T1000 (cell line): Measurements from ENCODE around the gene PPP1R3G.

ENCODE experiments used
- DNase-seq: peaks from one replicate; lab custom pipeline; 2025; ENCODE audit warnings: mixed read lengths; lab: John Stamatoyannopoulos, UW

The PPP1R3G gene

DNA sequence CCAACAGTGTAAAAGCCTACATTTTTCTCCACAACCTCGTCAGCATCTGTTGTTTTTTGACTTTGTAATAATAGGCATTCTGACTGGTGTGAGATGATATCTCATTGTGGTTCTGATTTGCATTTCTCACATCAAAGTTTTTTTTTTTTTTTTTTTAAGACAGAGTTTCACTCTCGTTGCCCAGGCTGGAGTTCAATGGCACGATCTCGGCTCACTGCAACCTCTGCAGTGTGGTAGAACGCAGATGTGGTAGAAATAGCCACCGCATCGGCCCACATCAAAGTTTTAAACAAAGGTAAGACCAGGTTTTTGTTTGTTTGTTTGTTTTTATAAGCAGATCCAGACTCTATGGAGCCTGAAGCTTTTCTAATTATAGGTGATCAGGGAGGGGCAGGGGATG lies 12.7 kb upstream of the PPP1R3G start:
- DNase-seq: no peak

DNA sequence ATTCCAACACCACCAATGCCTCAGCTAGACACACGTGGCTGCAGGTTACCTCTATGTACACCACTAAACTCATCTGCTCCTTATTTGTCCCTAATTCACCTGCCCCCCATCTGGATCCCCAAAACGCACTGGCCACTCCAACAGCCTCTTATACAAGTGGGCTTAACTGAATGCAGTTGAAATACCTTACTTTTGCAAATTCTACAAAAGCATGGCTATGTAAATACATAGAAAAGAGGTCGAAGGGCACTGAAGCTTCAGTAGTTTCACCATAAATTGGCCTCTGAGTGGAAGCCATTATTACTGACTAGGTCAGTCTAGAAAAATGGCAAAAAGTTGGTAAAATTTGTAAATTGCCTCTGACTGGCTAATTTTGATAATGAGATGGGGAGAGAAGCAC lies 11.1 kb upstream of the PPP1R3G start:
- no peak for DNase-seq

DNA sequence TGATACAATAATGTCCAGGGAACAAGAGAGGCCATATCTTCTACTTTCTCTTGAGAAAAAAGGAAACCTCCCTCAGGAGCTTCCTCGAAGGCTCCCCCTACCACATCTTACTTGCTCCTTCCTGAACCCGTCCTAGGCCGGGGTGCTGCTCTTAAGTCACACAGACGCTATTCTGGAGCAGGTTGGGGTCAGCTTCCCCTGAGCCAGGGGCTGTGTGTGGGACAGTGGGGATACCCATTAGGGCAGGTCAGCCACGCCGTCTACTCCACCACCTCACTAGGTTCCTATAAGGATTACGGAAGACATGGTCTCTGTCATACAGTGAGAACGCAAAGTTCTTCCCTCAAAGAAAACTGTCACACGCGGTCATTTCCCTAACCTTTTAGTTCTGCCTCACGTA lies 8.2 kb upstream of the PPP1R3G start:
- no peak for DNase-seq

DNA sequence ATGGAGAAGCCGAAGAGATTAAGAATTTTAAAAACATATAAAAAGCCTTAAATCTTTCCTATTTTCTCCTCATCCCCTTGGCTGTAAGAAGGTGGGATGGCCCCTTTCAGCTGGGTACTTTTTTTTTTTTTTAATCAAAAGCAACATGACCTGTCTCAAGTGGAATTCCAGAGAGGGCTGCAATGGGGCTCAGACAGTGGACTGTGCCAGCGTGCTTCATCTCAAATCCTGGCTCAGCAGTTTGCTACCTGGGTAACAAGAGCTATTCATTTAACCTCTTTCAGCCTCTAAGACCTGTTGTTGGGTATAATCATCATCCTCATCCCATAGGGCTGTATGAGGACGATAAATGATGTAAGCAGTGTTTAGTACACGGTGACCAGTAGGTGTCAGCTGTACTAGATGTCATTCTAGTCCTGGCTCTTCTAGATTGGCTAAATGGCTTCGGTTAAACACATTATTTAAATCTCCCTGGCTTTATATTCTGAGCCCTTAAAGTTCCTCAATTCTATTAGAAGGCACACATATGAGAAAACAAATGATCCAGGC lies 6.9 kb upstream of the PPP1R3G start:
- DNase-seq: no peak

DNA sequence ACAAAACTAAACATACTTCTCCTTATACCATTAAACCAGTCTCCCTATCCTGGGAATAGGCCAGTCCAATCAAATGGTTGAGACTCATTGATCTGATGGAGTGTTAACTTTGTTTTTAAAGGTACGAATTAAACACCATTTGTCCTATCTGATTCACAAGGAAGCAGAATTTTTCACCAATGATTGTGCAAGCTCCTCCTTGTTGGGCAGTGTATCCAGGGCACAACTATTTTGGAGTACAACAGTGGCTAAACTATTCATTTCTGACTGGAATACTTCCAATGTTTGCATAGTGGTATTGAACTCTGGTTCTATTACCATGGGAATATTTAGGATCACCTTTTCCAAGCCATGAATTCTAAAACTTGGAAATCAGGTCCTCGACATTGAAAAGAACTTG lies 5.4 kb upstream of the PPP1R3G start:
- DNase-seq: no peak

DNA sequence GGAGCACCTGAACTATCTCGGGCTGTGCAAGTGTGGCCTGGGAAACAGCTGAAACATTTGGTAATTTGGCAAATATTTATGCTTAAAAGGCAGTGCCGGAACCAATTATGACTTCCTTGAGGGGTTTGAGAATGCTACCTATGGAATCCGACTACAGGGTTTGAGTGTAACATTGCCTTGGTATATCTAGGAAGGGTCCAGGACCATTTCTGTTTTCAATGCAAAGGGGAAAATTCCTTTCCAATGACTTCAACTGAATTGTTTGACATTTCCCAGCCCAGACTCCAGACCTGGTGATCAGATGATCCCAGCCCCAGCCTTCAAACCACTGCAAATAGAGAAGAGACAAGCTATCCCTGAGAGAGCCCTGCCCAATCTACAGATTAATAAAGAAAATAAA lies 4.6 kb upstream of the PPP1R3G start:
- no peak for DNase-seq

DNA sequence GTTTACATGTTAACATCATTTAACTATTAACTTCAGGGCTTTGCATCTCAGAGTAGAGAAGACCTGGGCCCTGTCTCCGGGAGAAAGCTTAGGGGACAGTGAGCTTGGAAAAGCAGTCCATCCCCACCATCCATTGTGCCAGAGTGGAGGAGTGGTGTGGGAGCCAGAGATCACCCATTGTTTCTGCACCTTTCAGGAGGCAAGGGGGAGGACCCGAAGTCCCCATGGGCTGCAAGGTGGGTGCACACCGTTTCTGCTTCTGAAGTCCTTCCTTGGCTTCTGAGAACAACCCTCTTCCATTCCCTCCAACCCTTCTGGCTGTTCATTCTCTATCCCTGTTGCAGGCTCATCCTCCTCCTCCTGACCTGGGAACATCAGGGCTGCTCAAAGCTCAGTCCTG lies 4.0 kb upstream of the PPP1R3G start:
- no peak for DNase-seq

DNA sequence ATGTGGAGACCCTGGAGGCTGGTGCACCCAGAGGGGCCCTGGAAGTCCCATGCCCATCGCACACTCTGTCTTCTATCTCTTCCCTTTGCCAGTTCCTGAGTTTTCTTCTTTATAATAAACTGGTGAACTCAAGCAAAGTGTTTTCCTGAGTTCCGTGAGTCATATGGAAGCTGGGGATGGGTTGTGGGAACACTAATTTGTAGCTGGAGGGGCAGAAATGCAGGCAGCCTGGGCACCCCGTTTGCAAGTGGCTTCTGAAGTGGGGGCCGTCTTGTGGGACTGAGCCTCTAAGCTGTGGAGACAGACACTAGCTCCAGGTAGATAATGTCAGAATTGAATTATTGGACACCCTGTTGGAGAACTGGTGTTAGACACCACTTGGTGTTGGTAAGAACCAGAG lies 3.2 kb upstream of the PPP1R3G start:
- no peak for DNase-seq

DNA sequence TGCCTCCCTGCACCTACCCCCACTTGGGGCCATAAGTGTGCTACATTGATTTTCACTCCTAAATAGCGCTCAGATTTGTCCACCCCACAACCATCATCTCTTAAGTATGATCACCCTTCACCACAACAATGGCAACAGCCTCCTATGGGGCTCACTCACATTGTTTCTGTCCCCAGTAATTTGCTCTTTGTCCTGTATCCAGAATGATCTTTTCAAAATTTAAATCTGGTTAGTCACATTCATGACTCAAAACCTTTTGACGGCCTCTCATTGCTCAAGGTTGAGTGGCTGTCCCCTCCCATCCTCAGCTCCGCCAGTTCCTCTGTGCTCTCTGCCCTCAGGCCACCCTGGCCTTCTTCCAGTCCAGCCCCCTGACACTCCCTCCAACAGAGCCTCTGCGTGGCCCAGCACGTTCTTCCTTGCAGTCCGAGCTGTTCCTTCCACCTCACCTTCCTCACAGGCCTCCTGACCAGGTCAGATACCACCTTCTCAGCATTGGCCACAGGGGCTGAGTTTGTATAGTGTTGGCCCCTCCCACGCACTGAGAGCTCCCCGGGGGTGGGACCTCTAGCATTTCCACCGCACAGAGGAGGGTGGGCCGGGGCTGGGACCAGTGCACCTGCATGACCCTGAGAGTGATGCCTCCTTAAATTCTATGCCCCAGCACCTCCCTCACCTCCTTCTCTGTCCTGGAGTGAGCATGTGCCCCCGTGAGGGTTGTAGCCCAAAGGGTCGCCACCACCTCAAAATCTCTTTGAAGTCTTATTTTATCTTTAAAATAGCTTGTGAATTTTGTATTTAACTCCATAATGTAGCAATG lies 2.4 kb upstream of the PPP1R3G start:
- DNase-seq: peak; percentile 79

DNA sequence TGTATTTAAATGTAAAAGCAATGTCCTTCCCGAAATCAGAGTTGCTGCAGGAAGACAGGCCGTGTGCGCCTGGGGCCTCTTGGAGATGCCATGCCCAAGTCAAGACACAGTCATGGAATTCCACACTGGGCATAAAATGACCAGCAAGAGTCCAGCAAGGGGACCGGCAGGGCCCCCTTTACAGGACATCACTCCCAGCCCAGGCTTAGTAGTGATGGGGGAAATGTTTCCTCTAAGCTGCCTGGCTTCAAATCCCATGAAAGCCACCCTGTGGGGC lies 1.9 kb upstream of the PPP1R3G start:
- no peak for DNase-seq

DNA sequence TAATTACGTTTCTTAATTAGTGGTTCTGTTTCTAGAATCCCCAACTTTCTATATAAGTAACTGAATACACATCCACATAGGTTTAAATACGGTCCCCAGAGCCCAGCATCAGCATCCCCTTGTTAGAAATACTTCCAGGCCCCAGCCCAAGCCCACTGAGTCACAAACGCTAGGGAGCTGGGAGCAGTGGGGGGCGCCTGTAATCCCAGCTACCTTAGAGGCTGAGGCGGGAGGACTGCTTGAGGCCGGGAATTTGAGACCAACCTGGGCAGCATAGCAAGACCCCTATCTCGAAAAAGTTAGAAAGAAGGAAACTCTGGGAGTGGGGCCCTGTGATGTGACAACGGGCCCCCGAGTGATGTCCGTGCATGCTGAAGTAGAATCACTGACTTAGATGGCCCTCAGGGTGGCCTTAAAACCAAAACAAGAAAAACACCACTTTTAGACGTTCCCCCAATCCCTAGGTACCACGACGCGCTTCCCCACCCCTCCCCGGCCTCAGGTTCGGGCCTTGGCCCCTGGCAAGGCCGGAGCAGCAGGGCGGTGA lies 1.3 kb upstream of the PPP1R3G start:
- no peak for DNase-seq

DNA sequence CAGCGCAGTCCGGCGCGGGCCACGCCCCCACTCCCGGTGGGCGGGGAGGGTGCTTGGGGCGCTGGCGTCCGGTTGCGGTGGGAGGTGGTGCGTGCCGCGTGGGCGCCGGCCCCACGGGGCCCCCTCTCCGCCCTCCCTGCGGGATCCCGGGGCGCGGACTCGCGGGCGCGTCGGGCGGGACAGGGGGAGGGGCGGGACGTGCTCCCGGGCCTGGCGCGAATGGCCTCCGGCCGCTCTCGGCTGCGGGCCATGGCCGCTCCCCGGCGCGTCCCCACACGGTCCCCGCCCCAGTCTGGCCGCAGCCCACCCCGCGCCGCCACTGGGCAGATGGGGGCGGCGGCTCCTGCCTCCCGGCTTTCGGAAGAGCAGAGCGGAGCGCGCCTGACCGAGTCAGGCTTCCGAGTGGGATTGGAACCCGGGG lies 771 bp upstream of the PPP1R3G start:
- no peak for DNase-seq

DNA sequence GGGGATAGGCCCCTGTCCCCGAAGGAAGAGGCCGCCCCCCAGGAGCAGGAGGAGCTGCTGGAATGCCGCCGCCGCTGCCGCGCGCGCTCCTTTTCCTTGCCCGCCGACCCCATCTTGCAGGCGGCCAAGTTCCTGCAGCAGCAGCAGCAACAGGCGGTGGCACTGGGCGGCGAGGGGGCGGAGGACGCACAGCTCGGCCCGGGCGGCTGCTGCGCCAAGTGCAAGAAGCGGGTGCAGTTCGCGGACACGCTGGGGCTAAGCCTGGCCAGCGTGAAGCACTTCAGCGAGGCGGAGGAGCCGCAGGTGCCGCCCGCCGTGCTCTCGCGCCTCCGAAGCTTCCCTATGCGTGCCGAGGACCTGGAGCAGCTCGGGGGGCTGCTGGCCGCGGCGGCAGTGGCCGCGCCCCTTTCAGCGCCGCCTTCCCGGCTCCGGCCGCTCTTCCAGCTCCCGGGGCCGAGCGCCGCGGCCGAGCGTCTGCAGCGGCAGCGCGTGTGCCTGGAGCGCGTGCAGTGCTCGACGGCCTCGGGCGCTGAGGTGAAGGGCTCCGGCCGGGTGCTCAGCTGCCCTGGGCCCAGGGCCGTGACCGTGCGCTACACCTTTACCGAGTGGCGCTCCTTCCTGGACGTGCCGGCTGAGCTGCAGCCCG lies 630 bp downstream of the PPP1R3G start:
- DNase-seq: no peak

DNA sequence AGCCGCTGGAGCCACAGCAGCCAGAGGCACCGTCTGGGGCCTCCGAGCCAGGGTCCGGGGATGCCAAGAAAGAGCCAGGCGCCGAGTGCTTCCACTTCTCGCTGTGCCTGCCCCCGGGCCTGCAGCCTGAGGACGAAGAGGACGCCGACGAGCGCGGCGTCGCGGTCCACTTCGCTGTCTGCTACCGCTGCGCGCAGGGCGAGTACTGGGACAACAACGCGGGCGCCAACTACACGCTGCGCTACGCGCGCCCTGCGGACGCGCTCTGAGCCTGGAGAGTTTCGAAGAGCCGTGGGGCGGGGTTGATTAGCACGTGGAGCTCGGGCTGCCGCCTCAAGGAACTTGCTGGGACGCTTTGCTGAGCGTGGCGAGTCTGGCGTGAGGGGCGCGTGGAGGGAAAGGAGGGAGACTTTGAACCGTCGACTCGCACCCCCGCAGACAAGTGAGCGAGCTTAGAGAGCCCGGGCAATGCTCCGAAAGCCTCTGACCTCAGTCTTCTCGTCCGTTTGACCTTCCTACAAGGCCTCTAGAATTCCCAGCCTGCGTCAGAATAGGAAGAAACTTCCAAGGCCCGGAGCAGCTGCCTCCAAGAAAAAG lies 1.3 kb downstream of the PPP1R3G start:
- no peak for DNase-seq

DNA sequence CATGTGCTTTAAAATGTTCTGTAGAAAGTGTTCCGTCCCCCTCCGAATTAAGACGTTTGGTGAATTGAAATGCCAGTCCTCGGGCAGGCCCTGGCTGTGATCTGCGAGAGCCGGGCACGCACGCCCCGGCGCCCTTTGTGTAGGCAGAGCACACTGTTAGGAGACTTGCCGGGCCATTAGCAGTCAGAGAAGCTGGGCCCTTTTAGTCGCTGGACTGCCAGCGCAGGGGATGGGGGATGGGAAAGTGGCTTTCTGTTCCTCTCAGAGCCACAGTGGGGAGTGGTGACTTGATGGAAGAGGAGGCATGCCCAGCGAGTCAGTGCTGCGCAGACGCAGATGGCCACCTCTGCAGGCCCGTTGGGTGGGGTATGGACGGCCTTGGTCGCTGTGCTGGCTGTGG lies 2.2 kb downstream of the PPP1R3G start:
- no peak for DNase-seq

DNA sequence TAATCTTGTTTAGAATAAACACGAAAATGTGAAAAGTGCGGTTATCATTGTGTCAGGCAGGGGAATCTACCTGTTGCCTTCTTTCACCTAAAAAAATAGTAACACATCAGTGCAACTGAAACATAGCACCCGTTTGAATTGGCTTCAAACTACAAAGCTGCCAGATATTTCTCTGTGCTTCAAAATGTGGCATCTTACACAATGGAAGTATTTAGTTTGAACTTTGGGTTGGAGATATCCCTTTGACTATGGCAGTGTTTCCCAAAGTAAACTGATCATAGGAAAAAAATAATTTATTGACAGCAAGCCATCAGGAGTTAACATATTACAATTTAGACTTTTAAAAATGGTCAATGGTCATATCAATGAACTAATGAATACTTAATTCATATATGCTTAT lies 3.6 kb downstream of the PPP1R3G start:
- no peak for DNase-seq

DNA sequence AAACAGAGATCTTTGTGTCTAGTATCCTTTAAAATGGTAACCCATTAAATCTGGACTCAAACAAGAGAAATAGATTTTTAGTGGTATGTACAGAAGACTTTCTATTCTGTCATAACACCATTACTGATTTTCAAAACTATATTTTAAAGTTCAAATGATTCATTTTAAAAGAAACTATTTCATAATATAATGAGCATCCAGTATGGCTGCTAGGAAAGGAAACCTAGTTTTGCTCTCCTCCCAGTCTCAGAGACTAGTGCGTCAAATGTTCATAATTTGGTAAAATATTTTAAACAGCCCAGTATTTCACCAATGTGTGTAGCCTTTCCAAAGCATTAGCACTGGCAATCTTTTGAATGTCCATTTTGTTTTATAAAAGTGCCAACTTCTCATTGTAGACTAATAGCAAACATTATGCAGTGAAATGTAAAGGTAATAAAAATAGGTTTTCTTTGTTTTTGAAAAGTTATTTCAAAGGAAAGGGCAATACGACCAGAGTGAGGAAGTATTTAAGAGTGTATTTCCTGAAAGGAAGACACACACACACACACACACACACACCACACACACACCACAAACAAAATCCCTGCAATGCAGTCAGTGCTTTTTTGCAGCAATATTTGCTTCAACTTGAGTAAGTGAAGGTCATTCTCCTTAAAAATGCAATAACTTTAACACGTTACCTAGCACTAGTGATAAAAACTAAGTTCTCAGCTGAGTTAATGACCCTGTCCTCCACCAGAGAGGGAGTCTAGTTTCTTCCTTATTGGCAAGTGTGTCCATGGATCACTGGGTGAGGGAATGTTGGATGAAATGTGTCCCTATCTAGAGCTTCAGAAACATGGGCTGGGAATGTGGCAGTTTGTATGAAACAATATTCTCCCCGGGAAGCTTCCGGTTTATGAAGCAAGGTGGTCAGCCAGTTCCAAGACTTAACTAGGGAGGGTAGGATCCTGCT lies 4.6 kb downstream of the PPP1R3G start:
- no peak for DNase-seq

DNA sequence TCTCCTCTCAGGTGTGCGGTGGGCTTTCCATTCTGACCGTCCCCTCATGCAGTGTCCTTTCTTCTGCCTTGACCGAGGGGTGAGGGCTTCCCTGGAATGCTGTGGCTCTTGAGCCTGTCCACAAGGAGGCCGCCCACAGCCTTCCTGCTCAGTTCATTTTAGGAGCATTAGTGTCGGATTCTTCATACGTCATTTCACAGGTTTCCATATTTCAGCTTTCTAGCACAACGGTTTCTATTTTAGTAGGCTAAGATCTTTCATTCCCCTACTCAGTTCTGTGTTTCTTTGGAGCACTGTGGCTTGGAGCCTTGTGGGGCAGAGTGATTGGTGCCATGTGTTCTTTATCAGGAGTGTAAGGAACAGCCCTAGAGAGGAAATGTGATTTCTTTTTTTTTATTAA lies 5.5 kb downstream of the PPP1R3G start:
- DNase-seq: no peak

DNA sequence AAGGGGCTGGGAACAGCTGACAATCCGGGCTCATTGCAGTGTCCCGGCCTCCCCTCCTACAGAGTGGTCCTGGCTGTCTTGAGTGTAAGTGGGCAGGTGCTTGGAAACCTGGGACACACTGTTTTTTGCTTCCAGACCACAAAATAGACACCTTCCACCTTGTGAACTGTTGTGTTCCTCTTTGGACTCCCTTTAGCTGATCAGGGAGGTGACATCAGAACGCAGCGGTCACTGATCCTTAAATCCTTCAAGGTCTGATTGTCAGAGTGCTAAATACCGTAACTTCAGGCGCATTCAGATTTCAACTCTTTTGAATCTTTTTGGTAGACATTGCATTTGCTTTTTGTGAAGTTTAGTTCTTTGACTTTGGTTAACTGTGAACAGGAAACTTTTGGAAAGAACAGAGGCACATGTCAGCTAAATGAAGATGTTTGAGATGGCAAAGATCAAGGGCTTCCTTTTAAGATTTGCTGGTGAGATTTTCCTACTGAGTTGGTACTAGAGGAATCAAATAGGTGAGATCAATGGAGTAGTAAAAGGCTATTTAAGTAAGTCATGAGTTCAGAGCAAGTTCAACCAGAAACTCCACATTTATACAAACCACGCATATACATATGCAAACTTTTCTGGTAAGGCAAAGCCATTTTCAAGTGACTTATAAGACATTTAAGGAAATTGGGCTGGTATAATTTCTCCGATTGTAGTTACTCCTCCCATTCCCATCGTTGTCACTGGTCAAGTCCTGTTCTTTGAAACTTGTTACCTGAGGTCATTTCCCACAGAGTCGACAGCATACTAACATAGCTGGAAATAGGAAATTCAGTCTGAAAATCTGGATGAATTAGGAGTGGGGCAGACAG lies 6.3 kb downstream of the PPP1R3G start:
- DNase-seq: no peak

DNA sequence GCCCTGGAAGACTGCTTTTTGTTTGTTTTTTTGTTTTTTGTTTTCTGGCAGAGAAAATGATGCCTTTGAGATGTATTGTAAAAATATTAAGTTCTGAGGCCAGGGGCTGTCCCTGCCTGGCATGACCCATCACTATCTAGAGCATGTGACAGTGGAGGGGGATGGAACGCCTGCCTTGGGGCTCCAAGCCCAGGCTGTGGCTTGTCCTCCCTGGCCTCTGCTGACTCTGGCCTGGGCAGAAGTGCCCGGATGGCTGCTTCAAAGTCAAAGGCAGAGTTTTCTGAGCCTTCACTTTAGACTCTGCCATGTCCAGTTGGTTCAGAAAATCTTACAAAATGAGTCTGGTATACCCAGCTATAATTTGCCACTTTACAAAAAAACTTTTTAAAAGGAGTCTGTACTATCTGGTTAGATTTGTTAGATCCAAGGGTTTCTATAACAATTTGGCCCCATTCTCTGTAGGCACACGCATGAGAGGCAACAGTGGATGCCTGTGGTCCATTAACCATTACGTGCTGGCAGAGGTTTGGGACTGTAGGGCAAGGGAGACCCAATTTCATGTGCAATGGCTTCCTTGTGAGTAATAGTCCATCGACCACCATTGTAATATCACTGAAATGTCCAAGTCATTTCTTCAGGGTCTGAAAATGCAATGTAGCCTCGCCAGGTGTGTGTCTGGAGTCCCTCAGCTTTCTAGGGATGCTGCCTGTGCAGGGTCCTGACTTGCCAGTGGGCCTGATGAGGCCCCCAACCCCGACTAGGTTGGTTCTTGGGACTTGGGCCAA lies 8.3 kb downstream of the PPP1R3G start:
- no peak for DNase-seq
